Psoas muscle (tissue), 8 donors: Measurements from ENCODE around the gene KCNMA1. TPM values are rescaled to one million over a fixed set of nuclear protein-coding genes. Genes with fewer than 3 reads are reported as not detected.

Experiments used
- ATAC-seq, 4 donors: fragments of 200-7000 bp; cut with Tn5 transposase; one replicate each; pipeline ENCODE4 v1.9.1; 2020; ENCODE audit warnings: moderate library complexity in 3 of 4, mild to moderate bottlenecking in 2 of 4
- DNase-seq, 2 donors: peaks; one replicate each; pipeline ENCODE4 v3.0.0-alpha.2; 2020
- H3K27ac ChIP-seq: fragments of 200-600 bp; one replicate; pipeline ENCODE4 v1.8.0; 2022
- H3K27me3 ChIP-seq, 3 donors: fragments of 200-600 bp in 1 of 3; one replicate each; pipeline versions ENCODE4 v1.6.1 to v1.8.0; 2013 to 2022; ENCODE audit warnings: low read length in 2 of 3, mild to moderate bottlenecking in 2 of 3, moderate library complexity in 1 of 3; ENCODE audit not compliant: insufficient read depth in 3 of 3
- H3K36me3 ChIP-seq, 2 donors: fragments of 200-600 bp in 1 of 2; one replicate each; pipeline versions ENCODE4 v1.6.1 to v1.8.0; 2013 to 2022; ENCODE audit warnings: low read depth in 1 of 2, mild to moderate bottlenecking in 1 of 2, moderate library complexity in 1 of 2; ENCODE audit not compliant: insufficient read depth in 1 of 2
- H3K4me1 ChIP-seq: fragments of 200-600 bp; one replicate; pipeline ENCODE4 v1.8.0; 2022
- H3K4me3 ChIP-seq: fragments of 200-600 bp; one replicate; pipeline ENCODE4 v1.8.0; 2022; ENCODE audit warnings: mild to moderate bottlenecking
- H3K9me3 ChIP-seq: fragments of 200-600 bp; one replicate; pipeline ENCODE4 v1.8.0; 2022
- CTCF ChIP-seq: fragments of 200-600 bp; IDR thresholded peaks from one replicate; pipeline ENCODE4 v1.8.0; 2022; ENCODE audit warnings: antibody characterized with exemption
- whole genome bisulfite sequencing, 3 donors: extraction: QIAGEN DNeasy Blood & Tissue Kit; methylation state at CpG; one replicate each; pipeline versions ENCODE4 v1.1.6 to v1.1.7; 2013; 5-methylcytosine and 5-hydroxymethylcytosine counted together
- intact Hi-C, 2 donors: fragments of 100-400 bp; cut with DNase I; formaldehyde crosslinking; loops; one replicate each; pipeline versions ENCODE4 v1.11.0 to v1.14.2; 2022
- polyA plus RNA-seq, 3 donors: library from polyadenylated mRNA; stranded (reverse); fragments of 200-250 nt; gene quantifications; one replicate each; pipeline ENCODE4 v1.2.3, GENCODE V29; 2013
- total RNA-seq, 4 donors: library from RNA; stranded (reverse); fragmentation: NEBNext Ultra II Directional in 2 of 4; extraction: Animal tissue kit (Norgen Biotek cat#: 25700) in 2 of 4; gene quantifications; one replicate each; pipeline versions ENCODE4 v1.2.1 to v1.2.4, GENCODE V29; 2021 to 2023
- donor health status: healthy with polysubstance abuse.
- donor health status: DM: no; HTN: no; CAD: no; lungs with moderate emphysema.
- donor health status: Bipolar disorder and iron deficiency.
- donor health status: healthy.
- donor health status: DM: yes; HTN: yes; CAD: no.
- donor health status: DM: no; HTN: no; CAD: no.
- donor health status: DM: no; HTN: no; CAD: no.
- donor health status: DM: yes; HTN: yes; CAD: no.

The KCNMA1 gene
- total and polyA plus RNA-seq, 7 donors, result 7.9 to 53.0 (median 41.9) TPM

DNA sequence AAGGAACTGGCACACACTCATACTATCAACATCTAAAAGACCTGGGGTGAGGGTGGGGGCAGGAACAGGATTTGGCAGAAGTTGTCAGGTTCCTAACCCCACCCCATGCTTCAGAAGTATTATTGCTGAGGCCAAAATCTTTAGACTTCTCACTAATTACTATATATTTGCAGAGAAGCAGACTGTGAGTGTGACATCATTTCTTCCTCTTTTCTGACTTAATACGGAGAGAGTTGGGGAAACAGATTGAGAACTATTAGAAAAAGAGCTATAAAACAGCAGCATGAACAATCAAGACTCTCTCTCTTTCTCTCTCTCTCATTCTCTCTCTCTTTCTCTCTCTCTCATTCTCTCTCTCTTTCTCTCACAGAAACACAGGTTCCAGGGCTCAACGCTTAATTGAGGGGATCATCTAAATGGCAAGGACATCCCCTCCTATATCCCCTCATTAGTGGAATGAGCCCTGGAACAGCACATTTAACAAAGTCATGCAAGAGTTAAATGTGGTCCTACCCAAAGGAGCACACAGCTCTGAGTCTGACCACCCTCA lies 94.8 kb downstream of the KCNMA1 start:
- no peak overlapping the region for H3K4me3 ChIP-seq

GRCh38 chr10:77541944-77542343 lies 95.7 kb downstream of the KCNMA1 start:
- no peak for TF ChIP-seq CTCF
- DNase-seq, result no peak
- ATAC-seq, result no peak

More for the DNA sequence above, 94.8 kb downstream of the KCNMA1 start:
- H3K9me3 ChIP-seq, result no peaks in the 10 kb centered on the region
- DNase-seq, result no peak
- peaks cover 11% of the 10 kb centered on the region for H3K4me1 ChIP-seq
- no peaks in the 10 kb centered on the region for H3K36me3 ChIP-seq
- ATAC-seq, result no peak
- TF ChIP-seq CTCF, result no peak
- intact Hi-C loops, result no loop called here
- H3K27me3 ChIP-seq, result peaks cover 0 to 4% (median 0%) of the 10 kb centered on the region in 3 donors
- WGBS, 3 donors, result 91 to 95% (median 92%) methylated on average over 2 of the region's 2 CpGs
- no peak overlapping the region for H3K27ac ChIP-seq

DNA sequence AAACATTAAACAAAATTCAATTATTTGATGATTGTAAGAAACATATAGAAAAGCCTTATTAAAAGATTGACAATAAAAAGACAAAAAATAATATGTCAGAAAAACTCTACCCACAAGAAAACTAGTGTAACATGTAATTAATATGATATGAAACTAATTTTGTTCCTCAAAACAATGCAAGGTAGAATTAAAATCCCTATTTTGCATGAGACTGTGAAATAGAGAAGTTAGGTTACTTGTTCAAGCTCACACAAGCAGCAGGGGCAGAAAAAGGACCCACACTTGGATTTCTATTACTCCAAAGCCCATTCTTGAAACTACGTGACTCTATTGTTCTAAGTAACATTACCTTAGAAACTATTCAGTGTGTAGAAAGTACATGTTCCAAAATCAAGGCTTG lies 96.4 kb downstream of the KCNMA1 start:
- H3K4me1 ChIP-seq, result peaks cover 4% of the 10 kb centered on the region
- 94 to 96% (median 94%) methylated on average over 1 of the region's 1 CpG for WGBS, 3 donors
- no peak overlapping the region for H3K4me3 ChIP-seq
- peaks cover 0 to 4% (median 0%) of the 10 kb centered on the region in 3 donors for H3K27me3 ChIP-seq
- no peak for TF ChIP-seq CTCF
- intact Hi-C loops, result no loop called here
- no peak overlapping the region for H3K27ac ChIP-seq
- DNase-seq (no peak), ATAC-seq (no peak)
- no peaks in the 10 kb centered on the region for H3K9me3 ChIP-seq
- H3K36me3 ChIP-seq, result no peaks in the 10 kb centered on the region

More at GRCh38 chr10:77541944-77542343, 95.7 kb downstream of the KCNMA1 start:
- H3K4me3 ChIP-seq, result no peak overlapping the region
- intact Hi-C loops, result no loop called here
- H3K9me3 ChIP-seq, result no peaks in the 10 kb centered on the region
- H3K27me3 ChIP-seq, result peaks cover 0 to 4% (median 0%) of the 10 kb centered on the region in 3 donors
- peaks cover 4% of the 10 kb centered on the region for H3K4me1 ChIP-seq
- no peaks in the 10 kb centered on the region for H3K36me3 ChIP-seq
- H3K27ac ChIP-seq, result no peak overlapping the region

- Histone ChIP-seq H3K36me3 (no peaks in the 10 kb centered on the region), H3K27ac (no peak overlapping the region), H3K4me3 (no peak overlapping the region), H3K27me3 (peaks cover 0 to 4% (median 0%) of the 10 kb centered on the region in 3 donors), H3K4me1 (no peaks in the 10 kb centered on the region), H3K9me3 (no peaks in the 10 kb centered on the region)
- no peak for ATAC-seq
- DNase-seq, result no peak
- intact Hi-C loops, result no loop called here
- WGBS, 3 donors, result 84 to 85% (median 84%) methylated on average over 7 of the region's 7 CpGs
- no peak for TF ChIP-seq CTCF
Measured at GRCh38 chr10:77539147-77539935, 98.3 kb downstream of the KCNMA1 start.
